HEK293 (cell line): Measurements from ENCODE around the gene CHD1.

Experiments
- CTCF ChIA-PET: fragments of 350-600 bp; formaldehyde crosslinking; extraction: SDS; loops from one replicate; lab custom pipeline; 2021; ENCODE audit warnings: antibody characterized with exemption; lab: Yijun Ruan, JAX
- POLR2A ChIA-PET: fragments of 300-600 bp; formaldehyde crosslinking; extraction: SDS; loops from one replicate; lab custom pipeline; 2020; ENCODE audit warnings: antibody characterized with exemption, inconsistent platforms; lab: Yijun Ruan, JAX
- H3K27ac ChIP-seq: fragments of 200-500 bp; sonication (Bioruptor generic); 2 replicates; pipeline ENCODE4 v1.5.1; 2014; ENCODE audit warnings: low read depth, low read length, control low read depth, inconsistent platforms; ENCODE audit errors: extremely low read depth
- H3K36me3 ChIP-seq, 2 experiments: fragments of 200-500 bp in 1 of 2; sonication (Bioruptor generic) in 1 of 2; 1 replicate in 1 of 2; 2 replicates in 1 of 2; pipeline ENCODE4 v1.5.1; 2014 to 2017; ENCODE audit warnings: inconsistent platforms in 2 of 2, low read length in 2 of 2; ENCODE audit not compliant: control insufficient read depth in 2 of 2, insufficient read depth in 1 of 2
- H3K4me1 ChIP-seq: fragments of 200-500 bp; sonication (Bioruptor generic); 2 replicates; pipeline ENCODE4 v1.5.1; 2014; ENCODE audit warnings: mild to moderate bottlenecking, low read length, inconsistent platforms; ENCODE audit not compliant: control insufficient read depth, insufficient read depth
- H3K4me3 ChIP-seq: 2 replicates; pipeline ENCODE4 v1.5.1; 2011; ENCODE audit warnings: low read depth, mild to moderate bottlenecking, control low read depth, low read length, moderate library complexity
- H3K9me3 ChIP-seq: fragments of 200-500 bp; sonication (Bioruptor generic); 2 replicates; pipeline ENCODE4 v1.5.1; 2014; ENCODE audit warnings: low read depth, low read length, inconsistent platforms; ENCODE audit not compliant: control insufficient read depth, insufficient read depth
- BCL11B ChIP-seq: fragments of 450-650 bp; formaldehyde crosslinking; IDR thresholded peaks from 2 replicates; pipeline ENCODE4 v1.5.1; 2016; ENCODE audit warnings: low read depth, missing biosample characterization, missing genetic modification characterization
- KLF7 ChIP-seq: fragments of 450-650 bp; formaldehyde crosslinking; IDR thresholded peaks from 2 replicates; pipeline ENCODE4 v1.5.1; 2016; ENCODE audit warnings: missing biosample characterization, missing genetic modification characterization, borderline replicate concordance
- PBX3 ChIP-seq: sonication (generic); formaldehyde crosslinking; IDR thresholded peaks from 2 replicates; pipeline ENCODE4 v1.8.1; 2022; ENCODE audit warnings: mild to moderate bottlenecking, moderate library complexity, missing genetic modification reagents
- PRDM1 ChIP-seq: fragments of 450-650 bp; formaldehyde crosslinking; IDR thresholded peaks from 2 replicates; pipeline ENCODE4; 2016; ENCODE audit warnings: missing biosample characterization, missing genetic modification characterization
- REPIN1 ChIP-seq: fragments of 450-650 bp; formaldehyde crosslinking; IDR thresholded peaks from 2 replicates; pipeline ENCODE4 v1.5.1; 2017; ENCODE audit warnings: missing biosample characterization, missing genetic modification characterization, low read depth
- SETDB1 ChIP-seq: IDR thresholded peaks from one replicate; pipeline ENCODE4 v1.6.1; 2017; ENCODE audit warnings: mild to moderate bottlenecking, low read length, moderate library complexity, mixed read lengths; ENCODE audit not compliant: insufficient read length
- WT1 ChIP-seq: fragments of 450-650 bp; formaldehyde crosslinking; IDR thresholded peaks from 2 replicates; pipeline ENCODE4 v1.5.1; 2016; ENCODE audit warnings: missing biosample characterization, missing genetic modification characterization
- ZBTB10 ChIP-seq: fragments of 450-650 bp; formaldehyde crosslinking; IDR thresholded peaks from 2 replicates; pipeline ENCODE4 v1.5.1; 2016; ENCODE audit warnings: missing biosample characterization, missing genetic modification characterization
- ZBTB11 ChIP-seq: fragments of 450-650 bp; formaldehyde crosslinking; conservative IDR thresholded peaks from 2 replicates; pipeline ENCODE4 v1.5.1; 2016; ENCODE audit warnings: low read depth, missing biosample characterization, missing genetic modification characterization
- ZBTB17 ChIP-seq: fragments of 450-650 bp; formaldehyde crosslinking; IDR thresholded peaks from 2 replicates; pipeline ENCODE4 v1.5.1; 2016; ENCODE audit warnings: missing biosample characterization, missing genetic modification characterization
- ZNF175 ChIP-seq: fragments of 450-650 bp; formaldehyde crosslinking; IDR thresholded peaks from 2 replicates; pipeline ENCODE4 v1.5.1; 2016; ENCODE audit warnings: missing biosample characterization, missing genetic modification characterization
- ZNF18 ChIP-seq: fragments of 450-650 bp; formaldehyde crosslinking; IDR thresholded peaks from 2 replicates; pipeline ENCODE4 v1.5.1; 2016; ENCODE audit warnings: missing biosample characterization, missing genetic modification characterization
- ZNF184 ChIP-seq: fragments of 450-650 bp; IDR thresholded peaks from 2 replicates; pipeline ENCODE4 v1.5.1; 2018; ENCODE audit warnings: missing biosample characterization, mild to moderate bottlenecking, missing genetic modification characterization
- ZNF211 ChIP-seq: fragments of 450-650 bp; formaldehyde crosslinking; IDR thresholded peaks from 2 replicates; pipeline ENCODE4 v1.5.1; 2016; ENCODE audit warnings: low read depth, missing biosample characterization, missing genetic modification characterization
- ZNF239 ChIP-seq: fragments of 450-650 bp; formaldehyde crosslinking; IDR thresholded peaks from 2 replicates; pipeline ENCODE4 v1.5.1; 2016; ENCODE audit warnings: missing biosample characterization, missing genetic modification characterization
- ZNF501 ChIP-seq: fragments of 450-650 bp; formaldehyde crosslinking; IDR thresholded peaks from 2 replicates; pipeline ENCODE4 v1.5.1; 2016; ENCODE audit warnings: missing biosample characterization, missing genetic modification characterization
- ZNF530 ChIP-seq: fragments of 450-650 bp; formaldehyde crosslinking; IDR thresholded peaks from 2 replicates; pipeline ENCODE4 v1.5.1; 2016; ENCODE audit warnings: low read depth, missing biosample characterization, missing genetic modification characterization
- ZNF544 ChIP-seq: fragments of 450-650 bp; formaldehyde crosslinking; IDR thresholded peaks from 2 replicates; pipeline ENCODE4 v1.5.0; 2017; ENCODE audit warnings: missing biosample characterization, missing genetic modification characterization
- ZNF560 ChIP-seq: fragments of 450-650 bp; formaldehyde crosslinking; IDR thresholded peaks from 2 replicates; pipeline ENCODE4 v1.5.1; 2017; ENCODE audit warnings: missing biosample characterization, missing genetic modification characterization, borderline replicate concordance
- ZNF626 ChIP-seq: fragments of 450-650 bp; sonication (Bioruptor Pico); formaldehyde crosslinking; IDR thresholded peaks from 2 replicates; pipeline ENCODE4 v1.5.1; 2018; ENCODE audit warnings: missing biosample characterization, missing genetic modification characterization, inconsistent platforms
- ZNF664 ChIP-seq: fragments of 450-650 bp; formaldehyde crosslinking; IDR thresholded peaks from 2 replicates; pipeline ENCODE4 v1.5.1; 2016; ENCODE audit warnings: missing biosample characterization, missing genetic modification characterization
- ZNF792 ChIP-seq: fragments of 450-650 bp; formaldehyde crosslinking; IDR thresholded peaks from 2 replicates; pipeline ENCODE4 v1.5.1; 2016; ENCODE audit warnings: missing biosample characterization, missing genetic modification characterization
- ZNF843 ChIP-seq: fragments of 450-650 bp; formaldehyde crosslinking; IDR thresholded peaks from 2 replicates; pipeline ENCODE4 v1.5.1; 2016; ENCODE audit warnings: missing biosample characterization, missing genetic modification characterization

The CHD1 gene

GRCh38 chr5:98843481-98843880, 85.3 kb downstream of the CHD1 start:
- Histone ChIP-seq H3K4me3 (no peak overlapping the region), H3K4me1 (no peaks in the 10 kb centered on the region), H3K36me3 (no peaks in the 10 kb centered on the region), H3K27ac (no peak overlapping the region), H3K9me3 (no peaks in the 10 kb centered on the region)
- TF ChIP-seq WT1 (tag by site-specific recombination) (no peak), SETDB1 (peak; percentile 52), REPIN1 (tag by site-specific recombination) (no peak), BCL11B (no peak)
- CTCF ChIA-PET = interaction anchor here (0.6 to 1.2 kb wide), 3 partner anchors 71 to 189 kb away, joined by 3 to 8 read pairs (median 4); no protein-coding TSS in a partner anchor
- POLR2A ChIA-PET = no interaction called here

GRCh38 chr5:98840946-98841345, 87.9 kb downstream of the CHD1 start:
- TF ChIP-seq ZNF792 (tag by site-specific recombination) (no peak), ZBTB17 (no peak), ZNF664 (no peak), ZBTB10 (no peak), ZNF626 (tag by site-specific recombination) (no peak), ZNF239 (no peak), ZNF184 (tag by site-specific recombination) (no peak), ZNF211 (tag by site-specific recombination) (no peak), PBX3 (CRISPR knock-in tag) (no peak), ZNF843 (tag by site-specific recombination) (no peak), ZNF560 (tag by site-specific recombination) (no peak), PRDM1 (tag by site-specific recombination) (no peak)
- Histone ChIP-seq H3K4me1 (no peaks in the 10 kb centered on the region), H3K27ac (no peak overlapping the region), H3K36me3 (no peaks in the 10 kb centered on the region), H3K9me3 (no peaks in the 10 kb centered on the region), H3K4me3 (no peak overlapping the region)
- POLR2A ChIA-PET = no interaction called here
- CTCF ChIA-PET = interaction anchor here (0.6 to 1.1 kb wide), 3 partner anchors 12 to 221 kb away, joined by 3 to 4 read pairs (median 3); no protein-coding TSS in a partner anchor

- Histone ChIP-seq H3K27ac (no peak overlapping the region), H3K4me3 (no peak overlapping the region)
- CTCF ChIA-PET = interaction anchor here (0.6 to 1.1 kb wide), 7 partner anchors 14 to 560 kb away, joined by 3 to 5 read pairs (median 3); no protein-coding TSS in a partner anchor
- TF ChIP-seq ZNF184 (tag by site-specific recombination) (no peak), ZNF501 (tag by site-specific recombination) (no peak), ZNF175 (tag by site-specific recombination) (no peak), ZNF18 (tag by site-specific recombination) (no peak), ZBTB11 (tag by site-specific recombination) (no peak), KLF7 (tag by site-specific recombination) (no peak), ZNF530 (tag by site-specific recombination) (no peak), ZNF211 (tag by site-specific recombination) (no peak), ZNF544 (tag by site-specific recombination) (no peak)
These were observed 89.1 kb downstream of the CHD1 start for GRCh38 chr5:98839469-98840383.

More at GRCh38 chr5:98839469-98840383, 89.1 kb downstream of the CHD1 start:
- Histone ChIP-seq H3K9me3 (no peaks in the 10 kb centered on the region), H3K36me3 (no peaks in the 10 kb centered on the region), H3K4me1 (no peaks in the 10 kb centered on the region)
- POLR2A ChIA-PET = no interaction called here
